ENCODE data around the gene UBE2U.

GRCh38 chr1:64231654-64232053 is 28.2 kb downstream of the UBE2U start:
- no peak for TF ChIP-seq CTCF (IDR thresholded peaks at IDR 0.05)
- TF ChIP-seq EP300 (IDR thresholded peaks at IDR 0.05): no peak
- TF ChIP-seq POLR2A (IDR thresholded peaks at IDR 0.05): no peak
- TF ChIP-seq POLR2AphosphoS5 (IDR thresholded peaks at IDR 0.05): no peak

Measured in sigmoid colon (tissue), 4 donors.